H1 (cell line): ENCODE results near the gene SLC6A6. TPM values are rescaled to one million over a fixed set of nuclear protein-coding genes. Genes with fewer than 3 reads are reported as not detected.

ENCODE experiments used
- CTCF ChIA-PET: fragments of 300-600 bp; sonication (Branson Sonifier 250); formaldehyde crosslinking; loops from one replicate; lab custom pipeline; 2021; ENCODE audit not compliant: partially characterized antibody; lab: Charles Lee
- POLR2A ChIA-PET: fragments of 300-600 bp; sonication (Branson Sonifier 250); formaldehyde crosslinking; loops from one replicate; lab custom pipeline; 2021; ENCODE audit warnings: inconsistent platforms; ENCODE audit not compliant: partially characterized antibody; lab: Charles Lee
- DNase-seq, 2 experiments: peaks; one replicate each; pipeline versions ENCODE4 v3.0.0 to v3.0.0-alpha.2; 2010 to 2022; ENCODE audit warnings: low spot score in 2 of 2, low read depth in 1 of 2, mixed read lengths in 1 of 2
- FAIRE-seq: peaks from 2 replicates; lab custom pipeline; 2011; peaks lifted over from hg19 to GRCh38; lab: Jason Lieb, UNC
- H2AFZ ChIP-seq: 2 replicates; pipeline ENCODE4 v1.8.1; 2012; ENCODE audit warnings: low read length, inconsistent platforms
- H2AK5ac ChIP-seq: 2 replicates; pipeline ENCODE4 v1.6.1; 2013; ENCODE audit warnings: low read depth, low read length
- H2BK120ac ChIP-seq: replicated peaks from 2 replicates; pipeline ENCODE3; 2013; ENCODE audit warnings: low read depth, low read length, inconsistent platforms
- H2BK12ac ChIP-seq: 2 replicates; pipeline ENCODE4 v1.6.1; 2013; ENCODE audit warnings: low read depth, low read length
- H2BK15ac ChIP-seq: 2 replicates; pipeline ENCODE4 v1.6.1; 2013; ENCODE audit warnings: low read length
- H2BK20ac ChIP-seq: 2 replicates; pipeline ENCODE4 v1.6.1; 2013; ENCODE audit warnings: low read length
- H2BK5ac ChIP-seq: 2 replicates; pipeline ENCODE4 v1.6.1; 2013; ENCODE audit warnings: low read depth, low read length
- H3K14ac ChIP-seq: 2 replicates; pipeline ENCODE4 v1.6.1; 2013; ENCODE audit warnings: inconsistent platforms; ENCODE audit not compliant: insufficient read length
- H3K18ac ChIP-seq: 2 replicates; pipeline ENCODE4 v1.6.1; 2013; ENCODE audit warnings: low read length; ENCODE audit errors: extremely low read depth
- H3K23ac ChIP-seq: 2 replicates; pipeline ENCODE4 v1.6.1; 2013; ENCODE audit warnings: inconsistent platforms; ENCODE audit not compliant: insufficient read length
- H3K23me2 ChIP-seq: 2 replicates; pipeline ENCODE4 v1.6.1; 2013; ENCODE audit warnings: low read depth, low read length
- H3K27ac ChIP-seq: 2 replicates; pipeline ENCODE4 v1.6.1; 2011; ENCODE audit warnings: low read depth, low read length, inconsistent platforms
- H3K27me3 ChIP-seq, 4 experiments: replicated peaks in 1 of 4; 1 replicate in 1 of 4; 2 replicates in 3 of 4; pipeline versions ENCODE4 v1.6.1 to v1.8.1; 2011 to 2013; ENCODE audit warnings: low read length in 3 of 4, mild to moderate bottlenecking in 3 of 4, inconsistent platforms in 2 of 4, mixed read lengths in 2 of 4, moderate library complexity in 1 of 4; ENCODE audit not compliant: control insufficient read depth in 3 of 4, insufficient read depth in 3 of 4; ENCODE audit errors: extremely low read depth in 1 of 4
- H3K36me3 ChIP-seq, 4 experiments: 2 replicates each; pipeline versions ENCODE4 v1.6.1 to v1.8.1; 2011 to 2013; ENCODE audit warnings: mild to moderate bottlenecking in 4 of 4, low read length in 3 of 4, moderate library complexity in 2 of 4, control low read depth in 1 of 4, inconsistent platforms in 1 of 4; ENCODE audit not compliant: insufficient read depth in 4 of 4, control insufficient read depth in 2 of 4
- H3K4ac ChIP-seq: replicated peaks from 2 replicates; pipeline ENCODE3; 2013; ENCODE audit warnings: low read length, low read depth, mixed read lengths, inconsistent platforms; ENCODE audit not compliant: insufficient read length
- H3K4me1 ChIP-seq, 4 experiments: replicated peaks in 1 of 4; 1 replicate in 1 of 4; 2 replicates in 3 of 4; pipeline versions ENCODE4 v1.6.1 to v1.8.1; 2011 to 2013; ENCODE audit warnings: low read length in 3 of 4, inconsistent platforms in 2 of 4, mixed read lengths in 1 of 4; ENCODE audit not compliant: insufficient read depth in 4 of 4, control insufficient read depth in 3 of 4
- H3K4me2 ChIP-seq, 2 experiments: 2 replicates each; pipeline versions ENCODE4 v1.6.1 to v1.8.1; 2011 to 2013; ENCODE audit warnings: low read depth in 2 of 2, low read length in 2 of 2, control low read depth in 1 of 2, inconsistent platforms in 1 of 2, mild to moderate bottlenecking in 1 of 2; ENCODE audit not compliant: insufficient read depth in 1 of 2
- H3K4me3 ChIP-seq, 4 experiments: fragments of 200-600, 300-600 bp in 1 of 4; sonication (generic), shearing (Covaris generic), sonication (Bioruptor Twin) in 1 of 4; 2 replicates each; pipeline versions ENCODE4 v1.5.1 to v1.8.1; 2011 to 2016; ENCODE audit warnings: low read length in 4 of 4, low read depth in 3 of 4, control low read depth in 2 of 4, inconsistent platforms in 2 of 4, mild to moderate bottlenecking in 2 of 4, mixed read lengths in 1 of 4, moderate library complexity in 1 of 4; ENCODE audit not compliant: insufficient read depth in 2 of 4; ENCODE audit errors: extremely low read depth in 1 of 4
- H3K56ac ChIP-seq: replicated peaks from 2 replicates; pipeline ENCODE3; 2013; ENCODE audit warnings: low read depth, mild to moderate bottlenecking, mixed read lengths, low read length, inconsistent platforms; ENCODE audit not compliant: insufficient read length
- H3K79me1 ChIP-seq: 2 replicates; pipeline ENCODE4 v1.6.1; 2013; ENCODE audit warnings: low read depth, low read length, control low read depth
- H3K79me2 ChIP-seq, 2 experiments: 2 replicates each; pipeline versions ENCODE4 v1.6.1 to v1.8.1; 2012 to 2013; ENCODE audit warnings: low read length in 2 of 2, mild to moderate bottlenecking in 2 of 2, inconsistent platforms in 1 of 2; ENCODE audit not compliant: insufficient read depth in 2 of 2, control insufficient read depth in 1 of 2
- H3K9ac ChIP-seq, 4 experiments: replicated peaks in 1 of 4; 1 replicate in 1 of 4; 2 replicates in 3 of 4; pipeline versions ENCODE4 v1.6.1 to v1.8.1; 2011 to 2013; ENCODE audit warnings: low read depth in 3 of 4, low read length in 3 of 4, control low read depth in 2 of 4, mild to moderate bottlenecking in 2 of 4, moderate library complexity in 2 of 4, inconsistent platforms in 1 of 4; ENCODE audit errors: extremely low read depth in 1 of 4
- H3K9me3 ChIP-seq, 2 experiments: 2 replicates each; pipeline versions ENCODE4 v1.6.1 to v1.8.1; 2012 to 2013; ENCODE audit warnings: mild to moderate bottlenecking in 2 of 2, moderate library complexity in 2 of 2, control low read depth in 1 of 2, inconsistent platforms in 1 of 2, low read depth in 1 of 2, low read length in 1 of 2, mixed read lengths in 1 of 2; ENCODE audit not compliant: insufficient read depth in 2 of 2
- H4K20me1 ChIP-seq, 2 experiments: replicated peaks in 1 of 2; 2 replicates each; pipeline versions ENCODE3 to v1.8.1; 2011 to 2013; ENCODE audit warnings: inconsistent platforms in 2 of 2, low read length in 2 of 2, mild to moderate bottlenecking in 1 of 2; ENCODE audit not compliant: insufficient read depth in 2 of 2, control insufficient read depth in 1 of 2
- H4K5ac ChIP-seq: 2 replicates; pipeline ENCODE4 v1.6.1; 2013; ENCODE audit warnings: low read length, low read depth, mixed read lengths, inconsistent platforms; ENCODE audit not compliant: insufficient read length
- H4K8ac ChIP-seq: 2 replicates; pipeline ENCODE4 v1.8.0; 2013; ENCODE audit warnings: mild to moderate bottlenecking, moderate library complexity, low read length, inconsistent platforms; ENCODE audit not compliant: insufficient read depth; ENCODE audit errors: extremely low read depth
- H4K91ac ChIP-seq: replicated peaks from 2 replicates; pipeline ENCODE3; 2013; ENCODE audit warnings: low read length, mixed read lengths, inconsistent platforms; ENCODE audit not compliant: insufficient read length
- BCL11A ChIP-seq, 2 experiments: IDR thresholded peaks; one replicate each; pipeline ENCODE4 v1.6.1; 2011; ENCODE audit warnings: low read depth in 2 of 2, low read length in 2 of 2, mild to moderate bottlenecking in 2 of 2
- CHD1 ChIP-seq: IDR thresholded peaks from 2 replicates; pipeline ENCODE4 v1.6.1; 2012; ENCODE audit warnings: low read depth, low read length, improper control_type of control experiment
- CTBP2 ChIP-seq: IDR thresholded peaks from 2 replicates; pipeline ENCODE4 v1.7.0; 2011; ENCODE audit warnings: borderline replicate concordance, mild to moderate bottlenecking, moderate library complexity, mixed read lengths, low read length; ENCODE audit not compliant: insufficient read depth, insufficient read length
- EP300 ChIP-seq, 2 experiments: IDR thresholded peaks; 1 replicate in 1 of 2; 2 replicates in 1 of 2; pipeline ENCODE4 v1.6.1; 2011 to 2012; ENCODE audit warnings: low read depth in 2 of 2, low read length in 2 of 2, mild to moderate bottlenecking in 2 of 2, borderline replicate concordance in 1 of 2, inconsistent platforms in 1 of 2, moderate library complexity in 1 of 2
- FOSL1 ChIP-seq: IDR thresholded peaks from 2 replicates; pipeline ENCODE4 v1.6.1; 2011; ENCODE audit warnings: mild to moderate bottlenecking, low read depth, low read length, moderate library complexity; ENCODE audit not compliant: insufficient read depth
- GTF2F1 ChIP-seq: IDR thresholded peaks from 2 replicates; pipeline ENCODE4 v1.6.1; 2012; ENCODE audit warnings: low read depth, low read length, improper control_type of control experiment, borderline replicate concordance
- JUN ChIP-seq: IDR thresholded peaks from 2 replicates; pipeline ENCODE4 v1.6.1; 2011; ENCODE audit warnings: low read depth, mild to moderate bottlenecking, improper control_type of control experiment, low read length
- KDM1A ChIP-seq: fragments of 200-600, 300-600 bp; sonication (generic); IDR thresholded peaks from 2 replicates; pipeline ENCODE4 v1.7.1; 2016; ENCODE audit warnings: mild to moderate bottlenecking, low read length, borderline replicate concordance
- NRF1 ChIP-seq: IDR thresholded peaks from 2 replicates; pipeline ENCODE4 v1.6.1; 2011; ENCODE audit warnings: mild to moderate bottlenecking, low read depth, low read length, improper control_type of control experiment
- RBBP5 ChIP-seq: IDR thresholded peaks from 2 replicates; pipeline ENCODE4 v1.7.1; 2012; ENCODE audit warnings: low read depth, mild to moderate bottlenecking, inconsistent platforms, low read length, moderate library complexity, borderline replicate concordance
- WGBS, 2 experiments: shearing (Covaris generic) in 1 of 2; methylation state at CpG; one replicate each; pipeline versions ENCODE4 v1.1.6 to v1.1.7; 2013 to 2015; ENCODE audit warnings: low lambda C conversion rate in 2 of 2, mixed read lengths in 2 of 2, inconsistent platforms in 1 of 2, low coverage in 1 of 2, missing lambda C conversion rate in 1 of 2; ENCODE audit not compliant: insufficient replicate concordance in 2 of 2, insufficient coverage in 1 of 2, insufficient read length in 1 of 2; ENCODE audit errors: extremely low coverage in 1 of 2, missing lambda C conversion rate in 1 of 2; 5-methylcytosine and 5-hydroxymethylcytosine counted together
- polyA plus RNA-seq, 7 experiments: library from polyadenylated mRNA; depleted of rRNA in 3 of 7; stranded (reverse) in 5 of 7; unstranded in 2 of 7; fragments of >200 nt in 5 of 7; fragments of 200-250 nt in 2 of 7; gene quantifications; 1 replicate in 5 of 7; 2 replicates in 1 of 7; 4 replicates in 1 of 7; pipeline versions ENCODE4 v1.2.1 to v1.2.3, GENCODE V29; 2011 to 2013; ENCODE audit warnings: missing spikeins in 2 of 7, mixed read lengths in 2 of 7
- total RNA-seq: library from RNA; stranded (reverse); fragmentation: NEBNext Ultra II Directional; extraction: Animal tissue kit (Norgen Biotek cat#: 25700); gene quantifications from 2 replicates; pipeline ENCODE4 v1.2.1, GENCODE V29; 2021
- TF ChIP-seq, protein P1 (sequence below): IDR thresholded peaks from 2 replicates; pipeline ENCODE4 v1.6.1; 2011; ENCODE audit warnings: low read depth, mild to moderate bottlenecking, low read length; ENCODE audit not compliant: insufficient read depth
- TF ChIP-seq, protein P2 (sequence below): IDR thresholded peaks from 2 replicates; pipeline ENCODE4 v1.6.1; 2012; ENCODE audit warnings: inconsistent platforms

The SLC6A6 gene
- total and polyA plus RNA-seq, 2 of the 8 experiments (the other 6 are each of a cell fraction or from before 2014, with no cell fraction given): 66.2 to 144 TPM

DNA sequence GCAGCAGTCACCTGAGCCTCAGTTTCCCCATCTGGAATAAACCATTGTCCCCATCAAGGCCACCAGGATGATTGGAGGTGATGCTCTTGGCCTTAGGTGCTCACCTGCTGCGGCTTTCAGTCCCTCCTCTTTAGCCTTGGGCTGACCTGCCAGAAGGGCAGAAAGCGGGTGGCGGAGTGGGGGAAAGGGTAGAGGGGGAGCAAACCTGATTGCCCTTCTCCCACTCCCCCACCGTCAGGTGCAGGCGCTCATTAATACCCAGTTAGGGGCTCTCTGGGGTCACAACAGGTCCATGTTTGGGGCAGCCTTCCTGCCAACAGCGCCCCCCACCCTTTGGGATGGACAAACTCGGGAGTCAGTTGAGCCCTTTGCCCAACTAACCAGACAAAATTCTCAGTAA, 87.2 kb downstream of the SLC6A6 start:
- Histone ChIP-seq H2AK5ac (no peak overlapping the region), H2BK12ac (no peak overlapping the region), H4K91ac (no peak overlapping the region), H3K79me1 (no peaks in the 10 kb centered on the region), H3K18ac (no peak overlapping the region), H3K9me3 (no peaks in the 10 kb centered on the region), H3K27me3 (no peaks in the 10 kb centered on the region), H3K4me1 (no peaks in the 10 kb centered on the region; a peak in 3 of 7 replicates), H2BK5ac (no peak overlapping the region), H3K9ac (no peak overlapping the region), H3K36me3 (peaks cover 1 to 18% (median 13%) of the 10 kb centered on the region in 4 experiments; a peak in 6 of 8 replicates), H3K23ac (no peak overlapping the region), H4K20me1 (no peaks in the 10 kb centered on the region), H3K23me2 (no peaks in the 10 kb centered on the region; the same call in 1 of the 2 replicates), H3K56ac (no peak overlapping the region), H3K14ac (no peak overlapping the region), H3K4ac (no peak overlapping the region), H3K27ac (no peak overlapping the region), H2BK120ac (no peak overlapping the region), H3K4me2 (no peak overlapping the region), H2AFZ (no peak overlapping the region), H3K79me2 (no peaks in the 10 kb centered on the region), H4K8ac (no peak overlapping the region), H4K5ac (no peak overlapping the region), H2BK20ac (no peak overlapping the region), H2BK15ac (no peak overlapping the region), H3K4me3 (no peak overlapping the region)
- FAIRE-seq: no peak
- ChIA-PET POLR2A (interaction anchor here (1.0 kb wide), 1 partner anchor 71 kb away, joined by 3 read pairs; no protein-coding TSS in a partner anchor), CTCF (interaction anchor here (0.9 to 1.0 kb wide), 3 partner anchors 35 to 288 kb away, joined by 3 read pairs; no protein-coding TSS in a partner anchor)
- WGBS, 2 experiments: 80% methylated on average over 6 of the region's 7 CpGs; no CpG with 5 or more reads in 1 of the 2 experiments
- DNase-seq: no peak
- TF ChIP-seq, protein P1, sequence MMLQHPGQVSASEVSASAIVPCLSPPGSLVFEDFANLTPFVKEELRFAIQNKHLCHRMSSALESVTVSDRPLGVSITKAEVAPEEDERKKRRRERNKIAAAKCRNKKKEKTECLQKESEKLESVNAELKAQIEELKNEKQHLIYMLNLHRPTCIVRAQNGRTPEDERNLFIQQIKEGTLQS: no peak
- TF ChIP-seq RBBP5 (no peak), GTF2F1 (no peak), KDM1A (no peak), FOSL1 (no peak), EP300 (IDR thresholded peaks at IDR 0.05; ENCODE audit: borderline replicate concordance in 1 of 2, low read depth in 2 of 2, low read length in 2 of 2) (no peak), NRF1 (no peak), CTBP2 (no peak), JUN (no peak), BCL11A (IDR thresholded peaks at IDR 0.05; ENCODE audit: low read depth in 2 of 2, low read length in 2 of 2) (no peak), CHD1 (no peak)
- TF ChIP-seq, protein P2, sequence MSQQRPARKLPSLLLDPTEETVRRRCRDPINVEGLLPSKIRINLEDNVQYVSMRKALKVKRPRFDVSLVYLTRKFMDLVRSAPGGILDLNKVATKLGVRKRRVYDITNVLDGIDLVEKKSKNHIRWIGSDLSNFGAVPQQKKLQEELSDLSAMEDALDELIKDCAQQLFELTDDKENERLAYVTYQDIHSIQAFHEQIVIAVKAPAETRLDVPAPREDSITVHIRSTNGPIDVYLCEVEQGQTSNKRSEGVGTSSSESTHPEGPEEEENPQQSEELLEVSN: no peak
